Measurements from ENCODE around the gene DAAM1. TPM values are rescaled to one million over a fixed set of nuclear protein-coding genes. Genes with fewer than 3 reads are reported as not detected.
A peak's percentile ranks its signal among the peaks of the same experiment; 100 is the strongest.

DAAM1 gene
- total RNA-seq, 1 experiment from 2014 or later = 19.5 TPM

- DNase-seq (ENCODE audit: low read depth) = no peak
These were observed 151.3 kb downstream of the DAAM1 start for GRCh38 chr14:59339524-59340330.

DNA sequence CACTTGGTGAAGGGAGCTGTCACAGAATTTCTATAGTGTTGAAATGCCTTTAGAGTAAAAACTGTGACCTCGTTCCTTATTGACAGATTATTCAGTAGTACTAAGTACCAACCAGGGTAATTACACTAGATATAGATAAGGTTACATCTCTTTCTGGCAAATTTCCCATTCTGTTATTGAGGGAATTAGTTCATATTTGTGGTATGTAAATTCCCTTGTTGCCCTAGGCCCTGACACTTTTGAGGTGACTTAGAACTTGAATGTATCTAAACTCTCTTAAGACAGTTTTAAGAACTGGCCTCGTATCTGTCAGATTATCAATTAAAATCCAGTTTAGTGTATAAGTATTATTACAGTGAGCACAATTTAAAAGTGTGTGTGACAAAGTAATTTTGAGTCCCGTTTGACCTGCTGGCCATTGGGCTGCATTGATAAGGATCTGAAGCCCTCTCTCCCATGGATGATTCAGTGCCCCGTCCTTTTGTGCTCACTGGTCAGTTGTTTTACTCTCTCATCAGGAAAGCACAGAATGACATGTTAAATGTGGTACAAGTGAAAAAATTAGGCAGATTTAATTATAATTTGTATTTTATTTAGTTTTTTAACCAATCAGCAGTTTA, 153.5 kb downstream of the DAAM1 start:
- no peak for DNase-seq (ENCODE audit: low read depth)

DNA sequence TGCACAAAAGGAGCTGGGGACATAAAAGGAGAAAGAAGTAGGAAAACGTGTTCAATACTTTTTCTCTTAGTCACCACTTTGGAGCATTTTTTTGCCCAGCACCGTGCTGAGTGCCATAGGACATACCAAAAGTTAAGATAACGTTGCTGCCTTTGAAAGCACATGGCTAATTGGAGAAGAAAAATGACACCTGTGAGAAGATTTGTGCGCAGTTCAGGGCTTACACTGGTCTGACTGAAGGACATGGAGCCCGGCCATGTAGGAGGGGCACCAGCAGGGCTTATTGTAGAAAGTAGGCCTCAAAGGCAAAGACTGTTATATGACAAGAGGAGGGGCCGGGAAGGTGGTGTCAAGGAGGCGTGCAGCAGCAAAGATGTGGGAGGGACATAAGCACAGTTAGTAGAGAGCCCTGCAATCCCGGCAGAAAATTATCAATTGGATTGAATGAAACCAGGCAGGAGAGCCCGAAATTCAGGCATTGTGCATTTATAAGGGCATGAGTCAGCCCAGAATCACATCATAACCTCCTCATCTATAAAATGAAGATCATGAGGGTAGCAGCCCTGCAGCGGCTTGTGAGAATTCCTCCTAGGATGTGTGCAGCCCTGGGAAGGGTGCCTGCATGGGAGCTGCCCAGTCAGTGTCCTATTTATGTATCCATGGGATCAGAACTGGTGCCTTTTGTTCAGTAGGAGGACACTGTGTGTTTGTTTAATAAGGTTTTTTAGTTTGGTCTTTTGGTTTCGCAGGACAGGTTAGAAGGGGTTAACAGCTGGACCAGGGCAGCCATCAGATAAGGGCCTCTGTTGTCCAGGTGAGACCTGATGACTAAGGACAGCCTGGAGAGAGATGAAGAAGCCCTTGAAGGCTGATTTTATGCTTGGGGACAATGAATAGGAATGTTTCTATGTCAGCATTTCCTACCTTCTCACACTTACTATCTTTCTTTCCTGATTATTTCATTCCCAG, 154.3 kb downstream of the DAAM1 start:
- DNase-seq (ENCODE audit: low read depth) = peak; percentile 29

DNA sequence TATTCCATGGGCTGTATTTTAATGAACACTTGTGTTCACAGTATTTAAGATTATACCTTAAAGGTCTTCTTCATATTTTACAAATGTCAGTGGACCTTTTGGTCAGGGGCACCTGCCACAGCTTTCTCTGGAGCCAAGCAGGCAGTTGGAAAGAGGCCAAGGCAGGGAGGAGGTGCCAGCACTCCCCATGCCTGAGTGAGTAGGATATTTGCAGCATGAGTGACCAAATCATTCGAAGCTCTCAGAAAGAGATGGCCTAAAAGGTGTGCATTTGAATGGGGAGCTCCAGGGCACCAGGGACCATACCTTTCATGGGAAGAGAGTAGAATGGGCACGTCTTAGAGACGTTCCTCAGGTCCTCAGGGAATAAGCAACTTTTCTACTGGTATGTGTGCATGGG, 155.1 kb downstream of the DAAM1 start:
- DNase-seq (ENCODE audit: low read depth) = peak; percentile 19

DNA sequence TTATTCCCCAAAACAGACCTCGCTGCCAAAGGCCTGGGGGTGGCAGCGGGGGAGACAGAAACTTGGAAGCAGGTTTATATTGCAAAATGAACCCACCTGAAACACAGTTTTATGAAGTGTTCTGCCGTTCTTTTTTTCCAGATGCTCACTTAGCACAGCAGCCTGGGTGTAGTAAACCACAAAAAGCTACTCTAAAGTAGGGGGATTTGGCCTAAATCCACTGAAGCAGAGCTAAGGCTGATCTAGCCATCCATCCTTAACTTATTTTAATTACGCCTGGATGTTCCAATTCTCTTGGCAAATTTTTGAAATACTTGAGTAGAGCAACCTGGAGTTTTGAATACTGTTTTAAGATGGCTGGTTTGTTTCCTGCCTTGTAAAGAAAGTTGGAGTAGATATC, 155.5 kb downstream of the DAAM1 start:
- DNase-seq (ENCODE audit: low read depth) = no peak

DNA sequence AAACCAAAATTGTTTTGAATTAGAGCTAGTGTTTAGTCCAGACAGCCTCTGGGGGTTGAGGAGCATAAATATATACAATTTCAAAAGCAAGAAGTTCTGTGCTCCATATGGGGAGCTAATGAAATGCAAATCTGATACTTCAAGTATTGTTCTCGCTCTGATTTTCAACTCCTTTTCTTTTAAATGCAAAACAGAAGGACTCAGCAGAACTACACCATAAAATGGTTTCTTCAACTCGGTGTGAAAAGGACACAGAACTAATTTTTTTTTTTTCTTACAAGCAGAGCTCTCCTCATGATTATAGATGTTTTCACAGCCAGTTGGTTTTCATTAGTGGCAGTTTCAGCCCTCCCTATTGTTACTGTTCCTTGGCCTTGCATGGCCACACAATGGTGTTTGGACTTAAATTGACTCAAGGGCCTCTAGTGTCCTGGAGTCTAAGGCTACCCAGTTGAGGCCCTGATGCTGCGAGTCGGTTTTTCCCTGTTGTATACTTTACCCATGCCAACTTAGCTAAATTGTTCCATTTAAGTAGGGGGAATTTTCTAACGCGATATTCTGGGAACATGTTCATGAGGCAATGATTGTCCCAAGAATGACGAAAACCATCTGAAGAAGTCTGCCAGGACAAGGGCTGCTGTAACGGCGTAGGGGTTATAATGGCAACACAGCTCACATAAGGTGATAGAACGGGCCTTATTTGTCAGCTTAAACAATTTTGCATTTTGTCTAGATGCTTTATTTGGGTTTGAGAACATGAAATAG, 156.4 kb downstream of the DAAM1 start:
- no peak for DNase-seq (ENCODE audit: low read depth)

DNA sequence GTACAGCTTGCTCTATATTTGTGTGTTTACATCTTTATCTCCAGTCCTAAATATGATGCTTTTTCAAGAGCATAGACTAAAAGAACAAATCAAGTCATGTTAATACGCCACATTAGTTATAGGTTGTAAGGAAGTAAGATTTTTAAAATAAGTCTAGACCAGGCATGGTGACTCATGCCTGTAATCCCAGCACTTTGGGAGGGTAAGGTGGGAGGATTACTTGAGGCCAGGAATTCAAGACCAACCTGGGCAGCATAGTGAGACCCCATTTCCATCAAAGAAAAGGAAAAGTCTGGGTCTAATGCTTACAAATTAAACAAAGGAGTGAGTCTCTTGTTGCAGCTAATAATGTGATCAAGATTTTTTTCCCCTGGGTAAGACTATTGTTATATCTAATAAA, 157.9 kb downstream of the DAAM1 start:
- no peak for DNase-seq (ENCODE audit: low read depth)

- no peak for DNase-seq (ENCODE audit: low read depth)
These were observed 158.5 kb downstream of the DAAM1 start for GRCh38 chr14:59346796-59347510.

DNA sequence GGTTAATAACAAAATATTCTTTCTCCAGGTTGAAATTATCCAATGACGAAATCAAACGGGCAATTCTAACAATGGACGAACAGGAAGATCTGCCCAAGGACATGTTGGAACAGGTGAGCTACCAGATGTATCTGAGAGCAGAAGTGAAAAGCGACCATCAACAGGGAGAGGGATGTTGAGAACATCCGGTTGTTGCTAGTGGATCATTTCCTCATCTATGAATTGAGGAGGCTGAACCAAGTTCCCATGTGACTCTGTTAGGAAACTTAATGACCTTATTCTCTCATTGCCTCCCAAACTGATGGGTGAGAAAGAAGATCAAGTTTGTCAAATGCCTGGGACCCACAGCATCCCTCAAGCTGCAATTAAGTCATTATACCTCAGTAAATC, 159.0 kb downstream of the DAAM1 start:
- DNase-seq (ENCODE audit: low read depth) = no peak

GRCh38 chr14:59347915-59348314, 159.4 kb downstream of the DAAM1 start:
- DNase-seq (ENCODE audit: low read depth) = no peak

DNA sequence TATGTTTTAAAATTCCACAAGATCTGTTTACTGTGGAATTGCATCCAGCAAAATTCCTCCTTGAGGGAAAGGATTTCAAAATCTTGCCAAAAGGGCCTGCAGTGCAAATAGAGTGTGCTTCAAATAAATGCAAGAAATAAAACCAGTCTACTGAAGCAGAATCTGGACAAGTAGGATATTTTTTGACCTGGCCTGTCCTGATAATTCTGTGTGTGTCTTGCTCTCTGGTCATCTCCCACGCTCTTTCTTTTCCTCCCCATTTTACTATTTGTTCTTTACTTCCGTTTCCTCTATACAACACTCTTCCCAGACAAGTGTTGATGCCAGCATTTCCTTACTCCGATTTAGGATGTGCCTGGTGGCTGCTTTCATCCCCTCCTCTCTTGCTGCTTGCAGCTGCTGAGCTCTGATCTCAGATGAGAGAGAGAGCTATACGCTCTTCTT, 160.8 kb downstream of the DAAM1 start:
- no peak for DNase-seq (ENCODE audit: low read depth)

GRCh38 chr14:59352961-59353360, 164.5 kb downstream of the DAAM1 start:
- DNase-seq (ENCODE audit: low read depth) = no peak

DNA sequence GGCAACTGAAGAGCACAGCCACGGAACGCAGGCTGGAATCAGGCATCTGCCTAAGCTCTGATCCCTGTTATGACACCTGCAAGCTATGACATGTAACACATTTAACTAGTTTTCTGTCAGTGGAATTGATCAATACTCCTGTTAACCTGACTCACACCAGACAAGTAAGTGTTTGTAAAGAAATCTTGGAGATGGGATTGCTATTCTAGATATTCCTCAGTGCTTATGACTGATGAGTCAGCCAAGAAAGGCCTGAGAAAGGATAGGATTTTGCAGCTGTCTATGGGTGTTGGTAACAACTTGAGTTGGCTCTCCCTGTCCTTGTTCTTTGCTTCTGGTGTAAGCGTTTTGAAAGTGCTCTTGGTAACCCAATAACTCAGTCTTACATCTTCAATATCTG, 166.2 kb downstream of the DAAM1 start:
- no peak for DNase-seq (ENCODE audit: low read depth)

- DNase-seq (ENCODE audit: low read depth) = no peak
These were observed 166.6 kb downstream of the DAAM1 start for GRCh38 chr14:59355091-59355490.

- DNase-seq (ENCODE audit: low read depth) = no peak
These were observed 167.8 kb downstream of the DAAM1 start for GRCh38 chr14:59356312-59356711.

DNA sequence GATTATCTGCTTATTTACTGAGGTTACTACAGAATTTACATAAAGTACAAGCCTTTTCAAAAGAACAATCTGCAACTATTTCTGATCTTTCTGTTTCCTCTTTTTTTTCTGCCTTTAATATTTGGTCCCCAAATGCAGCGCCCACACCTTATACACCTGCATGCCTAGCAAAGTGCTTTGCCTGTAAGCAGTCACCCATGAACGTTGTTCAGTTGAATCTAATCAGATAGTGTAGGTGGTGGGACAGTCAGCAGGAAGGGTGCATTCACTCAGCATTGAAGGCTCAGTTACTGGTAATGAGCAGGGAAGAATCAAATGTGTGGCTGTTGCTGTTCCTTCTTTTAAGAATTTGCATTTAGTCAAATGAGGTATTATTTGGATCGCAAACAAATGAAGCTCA, 168.3 kb downstream of the DAAM1 start:
- no peak for DNase-seq (ENCODE audit: low read depth)

- peak; percentile 37 for DNase-seq (ENCODE audit: low read depth)
These were observed 169.6 kb downstream of the DAAM1 start for GRCh38 chr14:59358102-59358501.

DNA sequence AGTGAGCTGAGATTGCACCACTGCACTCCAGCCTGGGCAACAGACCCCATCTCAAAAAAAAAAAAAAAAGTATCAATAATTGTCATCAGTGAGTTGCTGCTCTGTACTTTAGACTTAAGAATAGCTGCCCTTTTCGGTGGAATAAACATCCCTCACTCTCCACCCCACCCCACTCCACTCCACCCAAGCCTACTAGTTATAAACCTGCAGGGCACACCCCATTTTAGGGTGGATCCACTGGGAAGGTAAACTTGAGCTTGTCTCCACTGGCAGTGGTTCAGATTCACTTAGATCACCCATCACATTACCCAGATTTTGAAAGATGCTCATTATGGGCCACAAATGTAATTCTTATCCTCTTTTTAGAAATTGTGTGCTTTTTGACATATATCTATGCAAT, 170.3 kb downstream of the DAAM1 start:
- no peak for DNase-seq (ENCODE audit: low read depth)

DNA sequence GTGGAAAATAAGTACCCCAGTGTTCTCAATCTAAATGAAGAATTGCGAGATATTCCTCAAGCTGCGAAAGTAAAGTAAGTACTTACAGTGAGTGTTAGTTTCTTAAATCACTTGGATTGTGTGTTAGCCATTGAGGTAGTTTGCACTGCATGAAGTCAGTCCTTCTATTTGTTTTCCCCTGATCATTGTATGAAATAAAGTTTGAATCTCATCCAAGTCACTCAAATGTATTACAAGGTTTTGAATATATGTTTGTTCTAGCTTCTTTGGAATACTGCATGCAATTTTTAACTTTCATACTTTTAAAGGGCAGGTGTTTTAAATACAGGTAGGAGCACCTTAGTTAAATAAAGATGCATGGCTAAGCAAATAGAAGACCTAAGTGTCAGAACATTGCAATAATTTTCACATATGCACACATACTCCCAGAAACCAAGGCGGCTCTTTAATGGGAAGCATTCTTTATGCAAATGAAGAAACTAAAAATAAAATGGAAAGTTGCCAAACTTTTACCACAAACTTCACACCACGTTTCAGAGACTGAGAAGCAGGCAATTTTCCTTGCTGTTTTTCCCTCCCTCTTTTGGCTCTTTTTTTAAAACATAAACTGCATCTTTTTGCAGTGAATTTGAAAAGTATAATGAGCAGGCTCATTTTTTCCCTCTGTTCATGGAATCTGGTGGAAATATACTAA, 171.1 kb downstream of the DAAM1 start:
- DNase-seq (ENCODE audit: low read depth) = no peak

- no peak for DNase-seq (ENCODE audit: low read depth)
These were observed 171.8 kb downstream of the DAAM1 start for GRCh38 chr14:59360233-59360632.

Data from Daoy (cell line).